HG02970 (cell line): Measurements from ENCODE around the gene KRTAP2-4.
"Not testable (repeated sequence)": the region's sequence is repeated elsewhere in the genome, so short reads cannot be mapped to it uniquely, and the experiment has no call there.

ENCODE experiments used
- ATAC-seq: cut with Tn5 transposase; IDR thresholded peaks from one replicate; pipeline ENCODE4 v1.9.1; 2021; ENCODE audit warnings: mild to moderate bottlenecking, moderate library complexity, moderate number of reproducible peaks; ENCODE audit not compliant: unreplicated experiment, low FRiP score

Gene KRTAP2-4

GRCh38 chr17:41065829-41066624 lies at the start of gene KRTAP2-4:
TSS of gene KRTAP2-4 (minus strand) at chr17:41065879. CDS start at chr17:41065845, 34 bp downstream.
- no peak for ATAC-seq

DNA sequence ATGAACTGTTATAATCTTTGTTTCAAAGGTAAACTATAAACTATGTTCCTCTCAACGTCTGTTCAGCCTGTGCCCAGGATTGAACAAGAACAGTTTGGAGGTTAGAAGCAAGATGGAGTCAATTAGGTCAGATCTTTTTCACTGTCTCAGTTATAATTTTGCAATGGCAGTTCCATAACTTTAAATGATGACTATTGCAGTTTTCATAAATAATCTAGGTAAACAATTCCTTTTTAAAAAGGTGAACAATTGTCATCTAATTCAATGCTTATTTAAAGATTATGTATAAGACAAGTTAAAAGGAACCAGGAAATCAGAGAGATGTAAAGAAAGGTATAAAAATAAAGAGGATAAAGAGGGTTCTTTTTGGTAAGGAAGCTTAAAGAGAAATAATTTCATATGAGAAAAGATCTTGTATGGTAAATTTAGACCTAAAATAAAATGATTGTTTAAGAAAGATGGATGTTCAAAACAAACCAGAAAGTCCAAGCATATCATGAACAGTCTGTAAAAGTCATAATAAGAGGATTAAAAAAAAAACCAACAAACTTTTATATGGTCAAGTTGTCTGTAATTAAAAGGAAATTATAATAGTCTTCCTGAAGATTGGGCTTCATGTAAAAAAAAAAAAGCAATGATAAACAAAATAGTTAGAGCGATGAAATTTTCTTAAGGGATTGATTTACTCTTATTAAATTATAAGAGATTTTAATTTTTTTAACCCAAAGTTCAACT lies 45.6 kb upstream of the KRTAP2-4 start:
- ATAC-seq: no peak

- ATAC-seq: not testable (repeated sequence)
Measured at GRCh38 chr17:41108728-41109386, 43.2 kb upstream of the KRTAP2-4 start.

DNA sequence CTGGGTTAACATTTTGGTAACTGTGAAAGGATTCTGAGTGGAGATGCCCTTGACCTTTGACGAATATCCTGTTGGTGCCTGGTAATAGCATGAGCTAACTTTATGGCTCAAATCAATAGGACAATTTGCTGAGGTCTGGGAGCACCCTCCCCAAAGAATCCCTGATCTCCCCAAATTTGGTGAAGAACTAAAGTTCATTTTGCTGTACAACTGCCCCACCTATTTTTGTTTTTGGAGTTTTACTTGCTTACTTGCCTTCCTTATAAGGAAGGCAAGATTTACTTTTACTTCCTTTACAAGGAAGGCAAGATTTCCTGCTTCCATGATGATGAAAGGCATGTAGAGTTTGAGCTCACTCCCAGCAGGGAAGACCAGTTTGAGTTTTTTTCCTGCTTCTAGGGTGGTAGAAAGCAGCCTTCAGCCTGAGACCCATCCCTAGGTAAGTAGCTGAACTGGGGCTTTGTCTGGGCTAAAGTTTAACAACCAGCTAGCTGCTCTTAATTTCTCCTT lies 42.3 kb upstream of the KRTAP2-4 start:
- no peak for ATAC-seq

DNA sequence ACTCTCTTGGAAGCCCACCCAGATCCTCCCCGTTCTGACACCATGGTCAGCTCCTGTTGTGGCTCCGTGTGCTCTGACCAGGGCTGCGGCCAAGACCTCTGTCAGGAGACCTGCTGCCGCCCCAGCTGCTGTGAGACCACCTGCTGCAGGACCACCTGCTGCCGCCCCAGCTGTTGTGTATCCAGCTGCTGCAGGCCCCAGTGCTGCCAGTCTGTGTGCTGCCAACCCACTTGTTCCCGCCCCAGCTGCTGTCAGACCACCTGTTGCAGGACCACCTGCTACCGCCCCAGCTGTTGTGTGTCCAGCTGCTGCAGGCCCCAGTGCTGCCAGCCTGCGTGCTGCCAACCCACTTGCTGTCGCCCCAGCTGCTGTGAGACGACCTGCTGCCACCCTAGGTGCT lies 39.7 kb upstream of the KRTAP2-4 start, which contains the start of gene KRTAP4-9:
Gene KRTAP4-9, plus strand, starts transcription at position 43 of the 400 bp plus-strand sequence. Its CDS starts 0 bp downstream, at position 43.
- not testable (repeated sequence) for ATAC-seq

GRCh38 chr17:41104386-41105038 lies 38.8 kb upstream of the KRTAP2-4 start:
- ATAC-seq: not testable (repeated sequence)

- ATAC-seq: no peak
Measured at GRCh38 chr17:41103896-41104295, 38.2 kb upstream of the KRTAP2-4 start.

DNA sequence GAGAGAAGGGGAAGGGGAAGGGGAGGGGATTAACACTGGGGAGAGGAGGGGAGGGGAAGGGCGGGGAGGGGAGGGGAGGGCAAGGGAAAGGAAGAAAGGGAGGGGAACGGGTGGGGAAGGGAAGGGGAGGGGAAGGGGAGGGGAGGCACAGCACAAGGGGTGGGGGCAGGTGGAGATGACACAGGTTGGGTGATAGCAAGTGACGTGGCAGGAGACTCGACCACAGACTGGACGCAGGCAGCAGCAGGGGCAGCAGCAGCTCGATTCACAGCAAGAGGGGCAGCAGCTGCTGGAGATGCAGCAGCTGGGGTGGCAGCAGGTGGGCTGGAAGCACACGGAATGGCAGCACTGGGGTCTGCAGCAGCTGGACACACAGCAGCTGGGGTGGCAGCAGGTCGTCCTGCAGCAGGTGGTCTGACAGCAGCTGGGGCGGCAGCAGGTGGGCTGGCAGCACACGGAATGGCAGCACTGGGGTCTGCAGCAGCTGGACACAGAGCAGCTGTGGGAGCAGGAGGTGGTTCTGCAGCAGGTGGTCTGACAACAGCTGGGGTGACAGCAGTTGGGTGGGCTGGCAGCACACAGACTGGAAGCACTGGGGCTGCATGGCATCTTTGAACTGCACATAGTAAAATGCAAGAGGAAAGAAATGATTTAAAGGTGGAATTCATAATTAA lies 36.0 kb upstream of the KRTAP2-4 start, which contains the start of gene KRTAP4-16:
Gene KRTAP4-16, minus strand, starts transcription at position 624 of the 674 bp plus-strand sequence. Its CDS starts 0 bp downstream, at position 624.
- ATAC-seq: no peak

GRCh38 chr17:41099682-41100480 lies 34.2 kb upstream of the KRTAP2-4 start:
- ATAC-seq: not testable (repeated sequence)

- ATAC-seq: no peak
Measured at GRCh38 chr17:41098481-41098880, 32.8 kb upstream of the KRTAP2-4 start.

- no peak for ATAC-seq
Measured at GRCh38 chr17:41098042-41098441, 32.4 kb upstream of the KRTAP2-4 start, which contains the start of gene KRTAP4-8. TSS of gene KRTAP4-8 (minus strand) at chr17:41098142. CDS start at chr17:41098084, 58 bp downstream.

GRCh38 chr17:41096055-41096454 lies 30.4 kb upstream of the KRTAP2-4 start:
- no peak for ATAC-seq

GRCh38 chr17:41088760-41089352 lies 23.2 kb upstream of the KRTAP2-4 start:
- ATAC-seq: not testable (repeated sequence)

DNA sequence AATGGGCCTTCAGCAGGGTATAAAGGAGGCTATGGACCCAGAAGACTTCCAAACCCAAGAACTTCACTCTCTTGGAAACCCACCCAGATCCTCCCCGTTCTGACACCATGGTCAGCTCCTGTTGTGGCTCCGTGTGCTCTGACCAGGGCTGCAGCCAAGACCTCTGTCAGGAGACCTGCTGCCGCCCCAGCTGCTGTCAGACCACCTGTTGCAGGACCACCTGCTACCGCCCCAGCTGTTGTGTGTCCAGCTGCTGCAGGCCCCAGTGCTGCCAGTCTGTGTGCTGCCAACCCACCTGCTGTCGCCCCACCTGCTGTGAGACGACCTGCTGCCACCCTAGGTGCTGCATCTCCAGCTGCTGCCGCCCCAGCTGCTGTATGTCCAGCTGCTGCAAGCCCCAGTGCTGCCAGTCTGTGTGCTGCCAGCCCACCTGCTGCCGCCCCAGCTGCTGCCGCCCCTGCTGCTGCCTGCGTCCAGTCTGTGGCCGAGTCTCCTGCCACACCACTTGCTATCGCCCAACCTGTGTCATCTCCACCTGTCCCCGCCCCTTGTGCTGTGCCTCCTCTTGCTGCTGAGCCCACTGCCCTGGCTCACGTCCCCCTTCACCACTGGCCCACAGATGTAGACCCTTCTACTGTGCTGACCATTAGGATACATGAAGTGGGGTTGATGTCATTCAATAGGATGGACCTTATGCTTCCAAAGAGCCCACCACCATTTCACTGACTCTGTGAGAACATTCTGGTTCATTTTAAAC lies 18.6 kb upstream of the KRTAP2-4 start, which contains the start of gene KRTAP4-7:
Gene KRTAP4-7, plus strand, starts transcription at position 51 of the 757 bp plus-strand sequence. Its CDS starts 57 bp downstream, at position 108.
- not testable (repeated sequence) for ATAC-seq

- ATAC-seq: not testable (repeated sequence)
Measured at GRCh38 chr17:41083427-41083826, 17.7 kb upstream of the KRTAP2-4 start.

DNA sequence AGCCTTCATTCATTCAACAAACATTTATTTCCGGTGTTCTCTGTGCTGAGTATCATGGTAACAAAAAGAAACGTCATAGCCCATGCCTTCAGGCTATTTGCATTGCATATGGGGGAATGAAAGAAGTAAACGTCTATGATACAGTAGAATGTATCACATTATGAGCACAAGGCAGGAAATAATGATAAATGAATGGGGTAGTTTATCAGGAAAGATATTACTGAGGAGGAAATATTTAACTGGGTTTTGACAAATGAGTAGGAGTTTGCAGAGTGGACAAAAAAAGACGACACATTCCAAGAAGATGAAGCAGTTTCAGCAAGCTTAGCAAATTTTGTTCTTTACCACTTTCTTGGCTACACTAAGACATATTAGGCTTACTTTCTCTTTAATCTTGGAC lies 16.9 kb upstream of the KRTAP2-4 start:
- ATAC-seq: no peak

DNA sequence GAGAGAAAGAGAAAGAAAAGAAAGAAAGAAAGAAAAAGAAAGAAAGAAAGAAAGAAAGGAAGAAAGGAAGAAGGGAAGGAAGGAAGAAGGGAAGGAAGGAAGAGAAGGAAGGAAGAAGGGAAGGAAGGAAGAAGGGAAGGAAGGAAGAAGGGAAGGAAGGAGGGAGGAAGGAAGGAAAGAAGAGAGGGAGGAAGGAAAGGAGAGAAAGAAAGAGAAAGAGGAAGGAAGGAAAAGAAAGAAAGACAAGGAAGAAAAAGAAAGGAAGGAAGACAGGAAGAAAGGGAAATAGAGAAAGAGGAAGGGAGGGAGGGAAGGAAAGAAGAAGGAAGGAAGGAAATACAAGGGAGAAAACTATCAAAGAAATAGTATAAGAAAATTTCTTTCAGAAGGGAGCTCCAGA lies 11.1 kb upstream of the KRTAP2-4 start:
- no peak for ATAC-seq
